G401.6 (cell line): Measurements from ENCODE around the gene LDAH.

Source experiments
- FAIRE-seq: peaks from 2 replicates; lab custom pipeline; 2012; peaks lifted over from hg19 to GRCh38; lab: Jason Lieb, UNC

LDAH gene

GRCh38 chr2:20771299-20771698, 51.6 kb downstream of the LDAH start:
- FAIRE-seq: no peak

DNA sequence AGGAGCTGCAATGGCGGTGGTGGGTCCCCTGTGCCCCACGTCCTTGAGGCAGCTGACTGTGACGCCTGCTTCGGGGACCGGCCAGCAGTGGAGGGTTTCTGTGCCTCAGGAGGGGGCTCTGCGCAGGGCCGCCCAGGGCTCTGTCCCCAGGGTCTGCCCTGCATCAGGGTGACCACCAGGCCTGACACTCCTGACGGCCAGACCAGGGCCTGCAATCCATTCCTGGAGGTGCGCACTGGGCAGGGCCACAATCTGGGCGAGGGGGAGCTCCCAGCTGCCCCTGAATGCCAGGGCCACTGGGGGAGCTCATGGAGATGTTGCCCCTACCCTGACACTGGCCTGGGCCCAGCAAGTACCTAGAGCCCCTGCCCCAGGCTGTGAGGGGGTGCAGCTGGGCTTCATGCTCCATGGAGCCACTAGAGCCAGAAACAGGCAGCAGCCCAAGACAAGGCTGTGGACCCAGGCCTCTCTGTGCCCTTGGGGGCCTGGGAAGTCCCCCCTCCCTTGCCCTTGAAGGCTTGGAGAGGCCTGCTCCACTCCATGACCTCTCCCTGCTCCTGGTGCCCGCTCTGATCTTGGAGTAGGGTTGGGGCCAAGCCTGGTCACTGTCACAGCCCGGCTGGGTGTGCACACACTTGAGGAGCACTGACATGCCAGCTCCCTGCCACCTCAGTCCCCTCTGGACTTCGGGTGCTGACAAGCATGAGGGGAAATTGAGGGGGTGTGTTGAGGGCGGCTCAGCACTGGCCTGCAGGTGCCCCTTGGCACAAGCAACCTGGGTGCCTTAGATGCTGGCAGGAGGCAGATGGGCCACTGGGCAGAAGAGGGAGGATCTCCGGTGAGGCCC, 55.9 kb downstream of the LDAH start:
- FAIRE-seq: no peak

GRCh38 chr2:20766213-20766612, 56.7 kb downstream of the LDAH start:
- FAIRE-seq: no peak

GRCh38 chr2:20762945-20763683, 59.8 kb downstream of the LDAH start:
- no peak for FAIRE-seq

DNA sequence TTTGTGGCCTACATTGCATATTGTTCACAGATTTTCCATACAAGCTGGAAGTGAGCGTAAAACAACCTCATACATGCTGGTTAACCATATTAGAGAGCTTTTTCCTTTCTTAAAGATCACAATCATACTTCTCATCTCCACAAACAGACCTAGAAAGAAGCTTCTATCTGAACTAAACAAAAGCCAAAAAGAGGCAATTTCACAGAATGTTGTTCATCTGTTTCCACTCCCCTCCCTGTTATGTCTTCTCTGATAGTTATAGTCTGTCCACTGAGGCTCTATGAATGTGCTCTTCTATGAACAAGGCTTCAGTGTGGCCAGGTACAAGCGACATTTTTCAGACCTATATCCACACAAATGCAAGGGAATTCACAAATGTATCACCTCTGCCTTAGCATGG, 63.4 kb downstream of the LDAH start:
- FAIRE-seq: no peak

DNA sequence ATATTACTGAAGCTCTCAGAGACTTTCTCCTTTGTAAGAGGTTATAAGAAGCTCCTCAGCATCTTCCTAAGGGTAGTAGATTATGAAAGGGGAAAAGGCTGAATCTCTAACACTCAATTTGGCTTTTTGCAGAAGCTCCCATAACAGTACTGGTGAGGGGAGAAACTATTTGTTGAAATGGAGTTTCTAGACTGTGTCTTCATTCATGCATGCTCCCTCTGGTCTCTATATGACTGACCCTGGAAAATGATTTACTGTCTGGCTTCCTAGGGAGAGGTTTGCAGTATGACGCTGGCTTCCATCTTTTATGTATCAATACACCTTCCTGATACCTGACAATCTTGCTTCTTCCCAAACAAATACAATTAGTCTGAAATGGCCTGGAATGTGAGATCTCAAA, 63.9 kb downstream of the LDAH start:
- FAIRE-seq: no peak

GRCh38 chr2:20757405-20758090, 65.4 kb downstream of the LDAH start:
- no peak for FAIRE-seq

GRCh38 chr2:20755132-20755800, 67.6 kb downstream of the LDAH start:
- FAIRE-seq: no peak

GRCh38 chr2:20752293-20752692, 70.6 kb downstream of the LDAH start:
- no peak for FAIRE-seq

- FAIRE-seq: no peak
Measured at GRCh38 chr2:20747317-20747716, 75.6 kb downstream of the LDAH start.

- FAIRE-seq: no peak
Measured at GRCh38 chr2:20745924-20746555, 76.9 kb downstream of the LDAH start.

DNA sequence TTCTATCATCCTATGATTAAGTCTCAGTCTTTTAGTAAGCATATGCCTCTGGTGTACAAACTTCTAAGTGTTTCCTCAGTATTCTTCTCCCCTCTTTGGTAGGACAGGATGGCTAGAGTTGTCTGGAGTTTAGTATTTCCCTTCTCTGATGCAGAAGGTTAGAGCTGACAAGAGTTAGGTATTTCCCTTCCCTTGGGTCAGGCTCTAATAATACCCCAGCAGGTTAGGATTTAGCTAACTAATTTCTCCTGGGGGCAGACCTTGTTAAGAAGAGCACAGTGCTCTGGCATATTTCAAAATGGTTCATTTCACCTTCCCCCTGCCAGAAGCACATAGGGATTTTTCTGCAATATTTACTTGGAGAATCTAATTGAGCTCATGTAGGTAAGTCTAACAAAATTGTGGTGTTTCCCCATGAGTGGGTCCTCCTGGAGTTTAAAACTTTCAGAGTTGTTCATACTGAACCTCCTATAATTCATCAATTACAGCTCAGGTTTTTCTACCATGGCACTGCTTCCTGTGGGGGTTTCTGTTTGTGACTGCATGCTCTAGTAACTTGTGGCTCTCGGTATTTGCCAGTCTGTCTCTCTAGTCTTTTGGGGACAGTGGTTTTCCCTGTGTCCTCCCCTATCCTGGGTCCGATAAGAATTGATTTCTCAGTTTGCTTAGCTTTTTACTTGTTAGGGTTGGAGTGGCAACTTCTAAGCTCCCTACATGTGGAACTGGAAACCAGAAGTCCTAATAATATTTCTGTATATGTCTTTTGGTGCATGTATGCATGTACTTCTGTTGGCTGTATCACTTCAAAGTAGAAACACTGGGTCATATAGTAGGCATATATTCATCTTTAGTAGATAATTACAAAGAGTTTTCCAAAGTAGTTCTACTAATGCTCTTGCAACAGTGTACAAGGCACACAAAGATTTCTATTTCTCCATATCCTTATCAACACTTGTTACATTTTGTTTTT, 78.2 kb downstream of the LDAH start:
- FAIRE-seq: no peak

DNA sequence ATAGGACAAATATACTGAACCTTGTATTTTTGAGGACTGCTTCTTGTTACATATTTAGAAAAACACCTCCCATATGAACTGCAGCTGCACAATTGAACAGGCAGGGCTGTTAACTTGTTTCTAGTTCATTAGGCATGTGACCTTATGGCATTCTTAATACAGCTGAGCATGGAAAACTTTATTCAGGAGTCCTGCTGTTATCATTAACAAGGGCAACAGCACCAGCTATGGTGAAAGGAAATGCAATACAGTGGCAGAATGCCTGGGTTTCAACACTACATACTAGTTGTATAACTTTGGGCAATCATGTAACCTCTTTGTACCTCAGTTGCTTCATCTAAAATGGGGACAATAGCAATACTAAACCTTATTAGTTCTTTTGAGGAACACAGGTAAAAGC, 84.1 kb downstream of the LDAH start:
- no peak for FAIRE-seq

DNA sequence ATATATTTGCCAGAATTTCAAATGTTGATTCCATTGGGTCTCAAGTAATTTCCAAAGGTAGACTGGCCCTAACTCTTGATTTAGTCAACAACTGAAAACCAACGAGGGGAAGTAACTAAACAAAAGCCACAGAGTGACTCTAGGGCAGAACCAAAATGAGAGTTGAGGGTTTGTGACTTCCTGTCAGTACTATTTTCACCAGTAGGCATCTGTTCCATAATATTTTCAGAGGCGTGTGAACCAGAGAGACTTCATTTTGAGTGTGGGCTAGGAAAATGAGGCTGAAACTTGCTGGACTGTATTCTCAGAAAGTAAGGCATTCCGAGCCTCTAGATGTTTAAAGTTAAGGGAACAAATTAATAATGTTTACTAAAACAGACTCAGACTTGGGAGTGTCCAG, 85.4 kb downstream of the LDAH start:
- FAIRE-seq: no peak

GRCh38 chr2:20728114-20728758, 94.7 kb downstream of the LDAH start:
- no peak for FAIRE-seq

GRCh38 chr2:20726913-20727312, 96.0 kb downstream of the LDAH start:
- no peak for FAIRE-seq

DNA sequence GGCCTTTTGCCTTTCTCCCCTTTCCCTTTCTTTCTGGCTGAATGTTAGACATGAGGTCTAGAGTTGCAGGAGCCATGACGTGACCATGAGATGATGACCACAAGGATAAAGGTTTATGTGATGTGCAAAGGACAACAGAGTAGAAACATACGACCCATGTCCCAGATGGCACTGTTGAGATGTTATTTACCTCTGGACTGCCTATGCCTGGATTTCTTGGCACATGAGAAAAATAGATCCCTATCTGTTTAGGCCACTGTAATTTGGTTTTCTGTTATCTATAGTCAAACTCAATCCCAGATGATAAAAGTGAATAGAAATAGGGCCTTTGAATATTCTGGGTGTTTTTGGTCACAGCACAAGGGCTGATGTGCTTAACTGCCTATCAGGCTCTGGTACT, 97.1 kb downstream of the LDAH start:
- FAIRE-seq: no peak

GRCh38 chr2:20724500-20725053, 98.3 kb downstream of the LDAH start:
- FAIRE-seq: no peak

DNA sequence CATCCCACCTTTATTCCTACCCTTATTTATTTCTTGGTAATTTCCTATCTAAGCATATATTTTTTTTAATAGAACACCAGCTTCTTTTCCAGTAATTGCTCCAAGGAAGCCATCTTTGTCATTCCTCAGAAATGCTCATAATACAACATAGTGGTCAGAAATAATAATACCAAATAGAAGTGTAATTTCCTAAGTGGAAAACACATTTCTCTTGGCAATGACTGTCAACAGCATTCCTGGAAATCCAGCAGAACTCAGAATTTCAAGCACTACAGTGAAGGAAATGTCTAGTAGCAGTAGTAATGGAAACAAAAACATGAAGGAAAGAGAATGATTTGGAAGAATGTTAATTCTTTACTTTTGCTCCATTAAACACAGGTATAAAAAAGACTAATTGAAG, 99.4 kb downstream of the LDAH start:
- FAIRE-seq: no peak
